ENCODE data around the gene SYNGR2.

SYNGR2 gene

DNA sequence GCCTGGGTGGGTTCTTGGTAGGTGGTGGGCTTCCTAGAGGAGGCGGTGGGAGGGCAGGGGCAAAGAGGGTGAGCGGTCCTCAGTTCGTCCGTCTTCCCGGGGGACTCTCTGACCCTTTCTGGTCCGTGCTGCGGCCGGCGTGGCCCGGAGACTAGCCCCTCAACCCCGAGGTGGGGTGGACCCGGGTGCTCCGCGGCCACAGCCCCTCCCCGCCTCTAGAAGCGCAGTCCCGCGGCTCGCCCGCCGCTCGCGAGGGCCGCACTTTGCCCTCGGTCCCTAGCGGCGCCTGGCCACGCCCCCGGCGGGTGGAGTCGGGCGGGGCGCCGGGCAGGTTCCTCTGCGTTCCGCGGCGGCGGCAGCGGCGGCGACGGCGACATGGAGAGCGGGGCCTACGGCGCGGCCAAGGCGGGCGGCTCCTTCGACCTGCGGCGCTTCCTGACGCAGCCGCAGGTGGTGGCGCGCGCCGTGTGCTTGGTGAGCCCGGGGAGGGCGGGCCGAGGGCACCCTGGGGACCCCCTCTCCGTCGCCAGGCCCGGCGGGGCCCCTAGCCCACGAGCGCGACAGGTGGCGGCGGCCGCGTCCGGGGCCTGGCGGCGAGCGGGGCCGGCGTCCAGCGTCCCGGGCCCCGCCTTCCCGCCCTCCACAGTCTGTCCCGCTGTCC is at the start of gene SYNGR2:
Gene SYNGR2, plus strand, starts transcription at position 340 of the 661 bp plus-strand sequence. Its CDS starts 36 bp downstream, at position 376.
- no peak for FAIRE-seq

DNA sequence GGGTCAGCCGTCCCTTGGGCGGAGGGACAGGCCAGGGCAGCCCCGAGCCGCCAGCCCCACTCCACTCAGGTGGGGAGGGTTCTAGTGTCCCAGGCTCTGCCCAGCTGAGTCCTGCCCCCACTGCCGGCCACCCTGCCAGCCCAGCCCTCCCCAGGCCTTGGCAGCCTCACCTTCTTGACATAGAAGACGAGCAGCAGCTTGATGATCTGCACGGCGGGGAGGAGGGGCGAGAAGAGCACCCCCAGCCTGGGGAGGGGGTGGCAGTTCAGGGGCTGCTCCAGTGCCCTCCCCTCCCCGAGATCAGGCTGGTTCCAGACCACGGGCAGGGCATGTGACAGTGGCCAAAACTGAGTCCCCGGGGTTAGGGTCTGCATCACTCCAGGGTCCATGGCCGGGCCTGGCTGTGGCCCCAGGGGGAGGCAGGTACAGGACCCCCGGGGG is 49.6 kb upstream of the SYNGR2 start:
- no peak for FAIRE-seq

DNA sequence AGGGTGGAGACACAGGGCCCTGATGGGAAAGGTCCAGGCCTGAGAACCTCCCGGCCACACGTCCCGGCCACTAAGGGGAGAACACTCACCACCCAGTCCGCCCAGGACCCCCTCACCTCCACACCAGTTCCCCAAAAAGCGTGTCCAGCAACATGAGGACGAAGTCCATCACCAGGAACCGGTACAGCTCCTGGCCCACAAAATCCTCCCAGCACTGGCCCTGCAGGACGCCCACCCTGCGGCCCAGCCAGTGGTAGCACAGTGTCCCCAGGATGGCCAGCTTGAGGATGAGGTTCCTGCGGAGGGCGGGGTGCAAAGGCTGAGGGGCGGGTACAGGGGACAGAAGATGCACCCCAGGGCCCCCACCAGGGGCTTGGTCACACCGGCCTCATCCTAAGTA is 47.8 kb upstream of the SYNGR2 start:
- FAIRE-seq = no peak

- no peak for FAIRE-seq
Measured at GRCh38 chr17:78120971-78121800, 47.2 kb upstream of the SYNGR2 start.

- FAIRE-seq = no peak
Measured at GRCh38 chr17:78121801-78122215, 46.6 kb upstream of the SYNGR2 start.

DNA sequence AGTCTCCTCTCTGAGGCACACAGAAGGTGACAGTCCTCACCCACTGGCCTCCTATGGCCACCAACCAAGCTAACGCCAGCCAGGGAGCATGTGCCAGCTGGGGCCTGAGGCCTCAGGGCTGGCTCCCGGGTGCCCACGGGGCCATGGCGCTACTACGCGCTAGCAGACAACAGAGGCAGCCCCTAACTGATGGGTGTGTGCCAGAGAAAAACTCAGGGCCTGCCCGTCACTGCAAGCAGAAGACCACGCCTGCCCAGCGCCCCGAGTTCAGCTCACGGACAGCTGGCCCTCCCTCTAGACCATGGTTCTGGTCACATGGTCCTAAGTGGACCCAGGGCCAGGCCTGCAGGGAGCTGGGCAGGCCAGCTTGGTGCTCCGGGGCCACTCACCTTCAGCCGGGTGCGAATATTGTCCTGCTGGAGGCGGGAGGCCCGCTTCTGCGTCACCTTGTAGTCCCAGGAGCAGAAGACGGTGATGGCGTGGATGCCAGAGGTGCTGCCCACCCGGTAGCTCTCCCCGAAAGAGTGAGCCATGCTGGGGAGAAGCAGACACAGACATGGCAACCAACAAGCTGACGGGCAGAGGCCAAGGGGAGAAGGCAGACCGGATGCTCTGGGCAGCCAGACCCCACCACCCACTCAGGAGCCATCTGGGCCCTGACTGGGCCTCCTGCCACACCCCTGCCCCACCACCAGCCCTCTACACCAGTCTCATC is 46.0 kb upstream of the SYNGR2 start:
- FAIRE-seq = no peak

DNA sequence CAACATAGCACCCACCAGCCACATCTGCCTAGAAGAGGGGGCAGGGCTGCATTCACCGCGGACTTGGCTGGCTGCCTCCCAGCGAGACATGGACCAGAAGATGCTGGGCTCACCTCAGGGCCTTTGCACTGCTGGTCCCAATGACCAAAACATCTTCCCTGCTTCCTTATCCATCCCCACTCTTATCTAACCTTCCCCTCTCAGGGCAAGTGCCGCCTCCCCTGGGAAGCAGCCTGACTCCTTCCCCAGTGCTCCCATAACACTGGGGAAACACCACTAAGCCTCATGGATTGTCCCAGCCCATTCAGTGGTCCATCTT is 45.5 kb upstream of the SYNGR2 start:
- FAIRE-seq = no peak

DNA sequence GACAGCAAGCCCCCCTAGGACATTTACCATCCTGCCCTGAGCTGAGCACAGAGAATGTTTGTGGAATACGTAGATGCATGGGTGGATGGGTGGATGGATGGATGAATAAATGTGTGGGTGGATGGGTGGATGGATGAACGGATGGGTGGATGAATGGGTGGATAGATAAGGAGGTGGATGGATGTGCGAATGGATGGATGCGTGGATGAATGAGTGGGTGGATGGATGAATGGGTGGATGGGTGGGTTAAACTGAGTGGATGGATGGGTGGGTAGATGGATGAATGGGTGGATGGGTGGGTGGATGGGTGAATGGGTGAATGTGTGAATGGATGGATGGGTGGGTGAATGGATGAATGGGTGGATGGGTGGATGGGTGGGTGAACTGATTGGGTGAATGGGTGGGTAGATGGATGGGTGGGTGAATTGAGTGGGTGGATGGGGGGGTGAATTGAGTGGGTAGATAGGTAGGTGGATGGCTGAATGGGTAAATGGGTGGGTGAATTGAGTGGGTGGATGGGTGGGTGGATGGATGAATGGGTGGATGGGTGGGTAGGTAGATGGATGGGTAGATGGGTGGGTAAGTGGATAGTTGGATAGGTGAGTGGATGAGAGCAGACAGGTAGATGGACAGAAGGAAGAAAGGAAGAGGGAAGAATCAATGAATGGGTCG is 45.0 kb upstream of the SYNGR2 start:
- no peak for FAIRE-seq

DNA sequence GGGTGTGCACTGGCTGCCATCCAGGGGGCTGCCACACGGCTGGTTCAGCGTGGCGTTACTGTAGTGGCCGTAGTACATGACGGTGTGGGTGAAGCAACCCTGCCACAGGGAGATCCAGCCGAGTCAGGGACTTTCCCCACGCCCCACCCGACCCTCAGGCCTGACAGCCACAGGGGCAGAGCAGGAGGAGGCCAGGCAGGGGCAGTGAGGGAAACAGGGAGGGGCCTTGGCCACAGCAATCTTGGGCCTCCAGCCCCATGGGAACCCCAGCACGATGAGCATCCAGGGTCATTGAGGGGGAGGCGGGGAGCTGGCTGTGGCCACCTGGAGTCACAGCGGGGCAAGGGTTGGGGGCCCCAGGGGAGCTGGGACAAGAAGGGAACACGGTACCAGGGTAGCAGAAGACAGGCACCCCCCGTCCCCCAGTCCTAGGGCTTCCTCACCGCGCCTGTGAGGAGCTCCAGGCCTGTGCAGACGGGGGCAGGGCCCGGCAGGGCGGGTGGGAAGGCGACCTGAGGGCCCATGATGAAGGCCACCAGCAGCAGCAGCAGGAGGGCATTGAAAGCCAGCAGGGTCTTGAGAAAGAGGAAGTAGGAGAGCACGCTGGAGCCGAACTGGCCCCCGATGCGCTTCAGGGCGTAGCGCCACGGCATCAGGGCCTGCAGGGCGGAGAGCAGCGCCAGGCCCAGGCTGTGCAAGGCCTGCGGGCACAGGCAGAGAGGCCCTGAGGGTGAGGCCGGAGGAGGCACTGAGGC is 44.1 kb upstream of the SYNGR2 start:
- FAIRE-seq = no peak

DNA sequence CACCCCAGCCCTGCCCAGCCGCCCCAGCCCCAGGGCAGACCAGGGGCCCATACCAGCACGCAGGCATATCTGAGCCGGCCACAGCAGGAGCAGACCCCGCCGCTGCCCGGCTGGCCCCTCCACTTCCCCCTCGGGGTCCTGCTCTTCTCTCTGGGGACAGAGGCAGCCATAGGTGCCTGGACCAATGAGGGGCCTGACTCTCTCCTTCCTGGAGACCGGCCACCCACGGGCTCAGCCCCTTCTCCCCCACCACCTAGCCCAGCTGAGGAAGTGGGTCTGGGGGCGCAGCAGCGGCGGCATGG is 43.6 kb upstream of the SYNGR2 start:
- FAIRE-seq = no peak

GRCh38 chr17:78125138-78125913 is 43.1 kb upstream of the SYNGR2 start:
- no peak for FAIRE-seq

DNA sequence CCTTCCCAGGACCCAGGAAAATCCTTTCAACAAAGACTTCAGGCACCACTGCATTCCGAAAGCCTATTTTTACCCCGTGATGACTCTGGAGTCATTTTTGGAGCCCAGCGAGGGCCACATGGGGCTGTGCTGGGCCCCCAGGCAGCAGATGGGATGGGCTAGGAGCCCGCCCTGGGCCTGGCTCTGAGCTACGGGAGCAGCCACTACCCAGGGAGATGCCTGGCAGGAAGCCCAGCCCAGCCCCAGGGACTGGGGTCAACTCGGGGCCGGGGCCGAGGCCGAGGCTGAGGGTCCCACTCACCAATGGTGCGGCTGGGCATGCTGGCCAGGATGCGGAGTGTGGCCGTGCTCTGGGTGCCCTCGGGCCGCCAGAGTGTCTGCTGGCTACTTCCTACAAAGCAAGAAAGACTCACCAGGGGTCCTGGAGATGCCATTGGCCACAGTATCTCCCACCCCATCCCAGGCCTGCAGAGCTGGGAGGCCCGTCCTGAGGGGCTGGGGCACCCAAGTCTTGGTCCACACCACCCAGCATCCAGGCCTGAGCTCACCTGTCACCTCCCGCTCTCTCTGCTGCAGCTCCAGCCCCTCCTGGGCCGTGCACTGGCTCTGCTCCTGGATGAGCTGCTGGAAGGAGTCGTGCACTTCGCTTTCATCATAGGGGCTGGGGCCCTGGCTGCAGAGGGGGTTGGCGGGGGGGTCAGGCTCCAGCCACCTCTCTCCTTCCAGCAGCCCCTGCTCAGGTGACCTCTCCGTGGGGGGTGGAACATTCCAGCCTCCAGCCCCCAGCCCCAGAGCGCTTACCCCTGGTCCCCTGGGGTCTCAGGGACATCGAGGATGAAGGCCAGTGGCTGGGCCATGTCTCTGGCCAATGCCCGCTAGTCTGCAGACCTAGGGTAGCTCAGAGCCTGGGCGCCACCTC is 42.1 kb upstream of the SYNGR2 start:
- FAIRE-seq = no peak

GRCh38 chr17:78126895-78127238 is 41.5 kb upstream of the SYNGR2 start:
- no peak for FAIRE-seq

GRCh38 chr17:78127239-78127887 is 41.0 kb upstream of the SYNGR2 start:
- FAIRE-seq = no peak

DNA sequence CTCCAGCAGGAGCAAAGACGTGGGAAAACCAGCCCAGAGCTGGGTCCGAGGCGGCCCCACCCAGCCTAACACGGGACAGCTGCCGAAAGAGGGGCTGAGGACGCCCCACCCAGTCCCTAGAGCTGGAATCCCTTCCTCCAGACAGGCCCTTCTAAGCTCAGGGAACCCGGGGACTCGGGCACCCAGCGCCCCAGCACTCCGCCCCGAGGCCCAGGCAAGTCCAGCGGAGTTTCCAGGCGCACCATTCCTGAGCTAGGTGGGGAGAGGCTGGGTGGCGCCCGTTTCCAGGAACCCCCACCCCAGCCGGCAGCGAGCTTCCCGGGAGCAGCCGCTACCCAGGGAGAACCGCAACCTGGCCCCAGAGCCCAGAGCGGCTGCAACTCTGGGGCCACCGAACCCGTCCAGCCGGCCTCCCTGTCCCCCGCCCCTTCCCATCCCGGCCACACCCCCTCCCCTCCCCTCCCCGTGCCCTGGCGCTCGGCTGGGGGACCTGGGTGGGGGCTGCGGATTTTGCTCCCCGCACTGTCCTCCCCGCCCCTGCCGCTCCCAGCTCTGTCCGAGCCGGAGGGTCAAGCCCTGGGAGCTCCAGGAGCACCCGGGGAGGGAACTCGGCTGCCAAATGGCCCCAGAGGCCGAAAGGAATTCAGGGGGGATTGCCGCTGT is 40.4 kb upstream of the SYNGR2 start:
- no peak for FAIRE-seq

DNA sequence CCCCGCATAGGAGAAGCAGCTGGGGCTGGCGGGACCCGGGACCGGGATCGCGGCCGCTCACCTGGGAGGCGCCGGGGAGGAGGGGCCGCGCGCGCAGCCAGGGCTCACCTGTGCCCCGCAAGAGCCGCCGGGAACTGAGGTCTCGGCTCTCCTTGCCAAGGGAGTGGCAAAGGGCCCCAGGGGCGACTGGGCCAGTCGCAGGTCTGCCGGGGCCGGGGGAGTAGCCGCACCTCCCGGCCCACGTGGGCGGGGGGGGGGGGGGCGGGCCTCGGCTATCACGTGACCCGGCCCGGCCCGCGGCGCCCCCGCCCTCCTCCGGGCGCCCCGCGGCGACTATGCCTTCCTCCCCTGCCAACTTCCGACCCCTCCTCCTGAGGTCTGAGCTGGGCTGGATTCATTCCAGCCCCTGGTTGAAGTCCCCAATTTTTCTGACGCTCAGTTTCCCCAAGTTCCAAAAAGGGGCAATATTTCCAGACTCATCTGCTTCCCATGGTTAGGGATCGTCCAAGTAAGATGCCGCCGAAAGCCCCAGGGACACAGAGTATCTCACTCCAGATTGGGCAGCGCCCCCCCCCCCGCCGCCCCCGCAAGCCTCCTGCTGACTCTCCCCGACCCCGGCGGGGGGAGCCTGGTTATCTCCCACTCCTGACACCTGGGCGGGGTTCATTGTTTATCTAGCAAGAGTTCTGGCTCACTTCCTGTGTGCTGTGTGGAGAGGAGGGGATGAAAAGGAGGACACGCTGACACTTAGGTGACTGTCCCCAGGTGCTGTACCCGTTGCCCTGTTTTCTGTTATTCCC is 39.6 kb upstream of the SYNGR2 start, which contains the start of gene TMC6:
Gene TMC6, minus strand, starts transcription at position 205 of the 800 bp plus-strand sequence. CDS start 1,923 bp downstream, outside the sequence.
- FAIRE-seq = no peak

- no peak for FAIRE-seq
Measured at GRCh38 chr17:78129351-78130089, 38.9 kb upstream of the SYNGR2 start.

- no peak for FAIRE-seq
Measured at GRCh38 chr17:78130090-78130436, 38.3 kb upstream of the SYNGR2 start.

Data from islet of Langerhans (tissue), 1 donor.